ENCODE data around the gene EML1.

EML1 gene, protein sequence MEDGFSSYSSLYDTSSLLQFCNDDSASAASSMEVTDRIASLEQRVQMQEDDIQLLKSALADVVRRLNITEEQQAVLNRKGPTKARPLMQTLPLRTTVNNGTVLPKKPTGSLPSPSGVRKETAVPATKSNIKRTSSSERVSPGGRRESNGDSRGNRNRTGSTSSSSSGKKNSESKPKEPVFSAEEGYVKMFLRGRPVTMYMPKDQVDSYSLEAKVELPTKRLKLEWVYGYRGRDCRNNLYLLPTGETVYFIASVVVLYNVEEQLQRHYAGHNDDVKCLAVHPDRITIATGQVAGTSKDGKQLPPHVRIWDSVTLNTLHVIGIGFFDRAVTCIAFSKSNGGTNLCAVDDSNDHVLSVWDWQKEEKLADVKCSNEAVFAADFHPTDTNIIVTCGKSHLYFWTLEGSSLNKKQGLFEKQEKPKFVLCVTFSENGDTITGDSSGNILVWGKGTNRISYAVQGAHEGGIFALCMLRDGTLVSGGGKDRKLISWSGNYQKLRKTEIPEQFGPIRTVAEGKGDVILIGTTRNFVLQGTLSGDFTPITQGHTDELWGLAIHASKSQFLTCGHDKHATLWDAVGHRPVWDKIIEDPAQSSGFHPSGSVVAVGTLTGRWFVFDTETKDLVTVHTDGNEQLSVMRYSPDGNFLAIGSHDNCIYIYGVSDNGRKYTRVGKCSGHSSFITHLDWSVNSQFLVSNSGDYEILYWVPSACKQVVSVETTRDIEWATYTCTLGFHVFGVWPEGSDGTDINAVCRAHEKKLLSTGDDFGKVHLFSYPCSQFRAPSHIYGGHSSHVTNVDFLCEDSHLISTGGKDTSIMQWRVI

DNA sequence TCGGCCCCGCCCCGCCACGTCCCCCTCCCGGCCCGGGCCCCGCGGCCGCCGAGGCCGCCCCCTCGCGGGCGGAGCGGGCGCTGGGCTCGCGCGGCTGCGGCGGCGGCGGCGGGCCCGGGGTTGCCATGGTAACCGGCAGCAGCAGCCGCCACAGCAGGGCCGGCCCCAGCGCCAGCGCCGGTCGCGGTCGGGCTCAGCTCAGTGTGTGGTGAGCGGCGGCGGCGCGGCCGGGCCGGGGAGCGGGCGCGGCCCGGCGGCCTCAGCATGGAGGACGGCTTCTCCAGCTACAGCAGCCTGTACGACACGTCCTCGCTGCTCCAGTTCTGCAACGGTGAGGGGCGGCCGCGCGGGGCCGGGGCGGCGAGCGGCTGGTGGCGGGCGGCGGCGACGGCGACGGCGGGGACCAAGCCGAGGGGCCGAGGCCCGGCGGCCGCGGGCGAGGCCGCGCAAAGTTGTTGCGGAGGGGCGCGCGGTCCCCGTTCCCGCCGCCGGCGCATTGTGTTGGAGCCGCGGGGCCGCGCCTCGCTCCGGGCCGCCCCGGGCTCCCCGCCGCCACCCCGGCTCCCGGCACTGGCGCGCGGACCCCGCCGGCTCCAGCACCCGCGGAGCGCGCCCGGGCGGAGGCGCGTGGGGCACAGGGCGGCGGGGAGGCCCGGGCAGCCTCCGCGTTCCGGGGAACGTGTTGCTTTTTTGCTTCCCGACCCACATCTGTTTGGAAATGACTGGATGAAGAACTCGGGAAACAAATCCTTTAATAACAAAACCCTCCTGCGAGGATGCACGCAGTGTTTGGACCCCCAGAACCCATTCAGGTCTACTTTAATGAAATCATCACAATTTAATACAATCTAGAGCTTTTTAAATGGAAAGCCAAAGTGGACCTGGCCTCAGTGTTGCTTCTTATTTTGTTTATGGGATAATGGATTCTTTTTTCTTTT lies at the start of gene EML1:
Gene EML1, plus strand, starts transcription at position 201 of the 938 bp plus-strand sequence. Its CDS starts 64 bp downstream, at position 265.
- DNase-seq (ENCODE audit: low read depth) = peak; percentile 57

DNA sequence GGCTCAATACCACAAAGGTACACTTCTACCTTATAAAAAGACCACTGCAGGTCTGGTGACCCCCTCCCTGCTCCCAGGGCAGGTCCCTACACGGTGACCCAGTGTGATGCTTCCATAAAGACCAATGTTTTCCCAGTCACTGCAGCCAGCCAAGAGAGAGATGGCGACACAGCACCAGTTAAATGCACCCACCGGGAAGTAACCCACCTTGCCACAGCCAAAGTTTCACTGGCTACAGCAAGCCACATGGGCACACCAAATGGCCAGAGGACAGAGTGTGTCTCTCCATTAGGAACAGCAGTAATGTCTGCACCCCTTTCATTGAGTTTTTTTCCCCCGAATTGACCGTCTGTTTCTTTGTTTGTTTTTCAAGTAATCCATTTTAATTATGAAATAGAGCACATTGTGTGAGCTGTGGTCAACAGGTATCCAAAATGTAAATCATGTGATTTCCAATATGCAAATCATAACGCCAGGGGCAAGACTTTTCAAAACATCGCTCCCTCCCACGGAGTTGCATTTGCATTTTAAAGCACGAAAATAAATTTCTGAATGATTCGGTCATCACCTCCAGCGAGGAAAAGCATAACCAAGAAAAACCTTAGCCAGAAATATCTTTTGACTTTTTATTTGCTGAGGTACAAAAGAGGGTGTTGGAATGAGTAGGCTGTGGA lies 48.9 kb upstream of the EML1 start:
- no peak for DNase-seq (ENCODE audit: low read depth)

DNA sequence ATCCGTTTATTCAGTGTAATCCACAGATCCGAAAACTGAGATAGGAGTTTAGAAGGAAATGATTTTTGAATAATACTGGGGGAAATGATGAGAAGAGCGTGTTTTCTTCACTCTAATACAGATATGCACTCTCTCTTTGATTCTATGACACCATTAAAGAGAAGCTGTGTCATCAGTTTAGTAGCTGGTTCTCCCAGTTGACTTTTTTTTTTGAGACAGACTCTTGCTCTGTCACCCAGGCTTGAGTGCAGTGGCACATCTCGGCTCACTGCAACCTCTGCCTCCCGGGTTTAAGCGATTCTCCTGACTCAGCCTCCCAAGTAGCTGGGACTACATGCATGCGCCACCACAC lies 48.4 kb upstream of the EML1 start:
- DNase-seq (ENCODE audit: low read depth) = no peak

DNA sequence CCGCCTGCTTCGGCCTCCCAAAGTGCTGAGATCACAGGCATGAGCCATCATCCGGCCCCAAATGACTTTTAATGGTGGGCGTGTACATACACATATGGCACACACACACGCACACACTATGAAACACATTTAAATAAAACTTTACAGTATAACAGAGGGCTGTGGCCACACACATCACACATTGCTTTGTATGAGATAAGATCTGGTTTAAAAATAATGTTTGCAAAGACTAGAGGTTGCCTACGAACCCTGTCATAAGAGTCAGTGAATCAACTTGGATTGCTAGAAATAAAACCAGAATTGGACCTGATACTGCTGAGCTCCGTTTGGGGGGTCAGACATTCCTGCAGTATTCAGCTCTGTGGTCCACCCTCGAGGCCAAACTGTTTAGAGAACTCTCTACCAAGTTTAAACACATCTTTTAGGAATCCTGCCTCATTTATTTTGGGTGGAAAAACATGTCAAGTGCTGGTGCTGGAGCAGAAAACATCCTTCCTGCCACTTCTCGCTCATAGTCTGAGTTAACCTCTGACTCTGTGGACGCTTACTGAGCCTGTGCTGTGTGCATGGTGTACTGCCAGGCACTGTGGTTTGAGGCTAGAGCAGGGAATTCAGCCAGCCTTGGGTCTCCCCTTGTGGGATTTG lies 47.8 kb upstream of the EML1 start:
- DNase-seq (ENCODE audit: low read depth) = no peak

DNA sequence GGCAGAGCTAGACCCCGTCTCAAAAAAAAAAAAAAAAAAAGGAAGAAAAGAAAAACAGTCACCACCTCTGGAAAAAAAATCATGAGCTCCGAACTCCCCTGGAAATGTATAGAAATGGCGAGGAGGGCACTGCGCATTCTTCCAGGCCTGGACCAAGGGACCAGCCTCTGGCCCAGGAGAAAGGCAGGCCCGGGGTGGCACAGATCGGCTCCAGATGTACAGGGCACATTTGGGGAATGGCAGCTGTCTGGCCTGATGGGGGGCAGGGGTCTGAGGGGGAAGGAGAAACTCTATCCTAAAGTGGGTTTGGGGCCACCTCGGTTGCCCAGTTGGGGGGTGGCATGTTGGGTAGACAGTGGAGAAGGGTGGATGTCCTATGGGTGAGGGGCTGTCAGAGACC lies 46.0 kb upstream of the EML1 start:
- no peak for DNase-seq (ENCODE audit: low read depth)

DNA sequence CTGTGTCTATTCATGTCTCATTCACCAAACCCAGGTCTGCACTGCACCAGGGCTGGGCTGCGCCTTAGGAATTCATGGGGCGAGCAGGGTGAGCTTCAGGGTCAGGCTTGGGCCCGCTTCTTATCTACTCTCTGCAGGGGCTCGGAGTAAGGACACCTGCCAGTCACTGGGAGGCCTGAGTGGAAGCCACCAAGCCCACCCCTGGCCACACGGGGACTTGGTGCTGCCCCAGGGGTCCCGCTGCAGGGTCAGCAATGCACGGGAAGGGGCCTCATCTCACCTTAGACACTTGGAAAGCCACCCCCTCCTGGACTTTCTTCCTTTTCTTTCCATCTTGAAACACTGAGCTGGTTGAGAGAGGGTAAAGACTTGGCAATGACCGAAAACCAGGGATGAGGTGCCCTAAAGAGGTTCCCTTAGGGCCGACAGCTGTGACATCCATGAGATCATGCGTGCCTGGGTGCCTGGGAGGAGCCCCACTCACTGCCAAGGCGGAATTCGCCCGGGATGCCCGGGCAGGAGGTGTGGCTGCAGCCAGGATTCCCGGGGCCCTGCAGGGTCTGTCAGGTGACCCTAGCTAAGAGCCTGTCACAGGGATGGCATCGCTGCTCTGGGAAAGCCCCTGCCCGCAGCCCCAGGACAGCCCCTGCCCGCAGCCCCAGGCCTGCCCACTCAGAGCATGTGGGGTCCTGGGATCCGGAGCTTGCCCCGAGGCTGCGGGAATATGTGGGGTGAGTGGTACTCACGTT lies 45.5 kb upstream of the EML1 start:
- no peak for DNase-seq (ENCODE audit: low read depth)

DNA sequence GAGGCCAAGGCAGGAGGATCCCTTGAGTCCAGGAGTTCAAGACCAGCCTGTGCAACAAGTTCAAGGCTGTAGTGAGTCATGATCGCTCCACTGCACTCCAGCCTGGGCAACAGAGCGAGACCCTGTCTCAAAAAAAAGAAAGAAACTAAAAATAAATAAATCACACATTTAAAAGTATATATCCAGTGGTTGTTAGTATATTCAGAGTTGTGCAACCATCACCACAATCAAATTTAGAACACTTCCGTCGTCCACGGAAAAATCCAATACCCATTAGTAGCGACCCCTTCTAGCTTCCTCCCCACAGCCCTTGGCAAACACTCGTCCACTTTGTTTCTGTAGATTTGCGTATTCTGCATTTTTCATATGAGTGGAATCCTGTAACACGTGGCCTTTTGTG lies 44.7 kb upstream of the EML1 start:
- DNase-seq (ENCODE audit: low read depth) = no peak

DNA sequence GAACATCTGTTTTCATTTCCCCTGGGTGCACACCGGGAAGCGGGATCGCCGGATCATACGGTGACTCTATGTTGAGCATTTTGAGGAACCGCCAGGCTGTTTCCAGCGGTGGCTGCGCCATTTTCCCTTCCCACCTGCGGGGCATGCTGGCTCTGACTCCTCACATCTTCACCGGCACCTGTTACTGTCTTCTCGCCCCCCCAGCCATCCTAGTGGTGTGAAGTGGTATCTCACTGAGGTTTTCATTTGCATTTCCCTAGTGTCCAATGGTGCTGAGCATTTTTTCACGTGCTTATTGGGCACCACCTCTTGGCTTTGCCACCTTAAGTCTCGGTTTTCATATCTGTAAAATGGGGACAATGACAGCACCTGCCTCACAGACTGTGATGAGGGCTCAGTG lies 44.1 kb upstream of the EML1 start:
- no peak for DNase-seq (ENCODE audit: low read depth)

DNA sequence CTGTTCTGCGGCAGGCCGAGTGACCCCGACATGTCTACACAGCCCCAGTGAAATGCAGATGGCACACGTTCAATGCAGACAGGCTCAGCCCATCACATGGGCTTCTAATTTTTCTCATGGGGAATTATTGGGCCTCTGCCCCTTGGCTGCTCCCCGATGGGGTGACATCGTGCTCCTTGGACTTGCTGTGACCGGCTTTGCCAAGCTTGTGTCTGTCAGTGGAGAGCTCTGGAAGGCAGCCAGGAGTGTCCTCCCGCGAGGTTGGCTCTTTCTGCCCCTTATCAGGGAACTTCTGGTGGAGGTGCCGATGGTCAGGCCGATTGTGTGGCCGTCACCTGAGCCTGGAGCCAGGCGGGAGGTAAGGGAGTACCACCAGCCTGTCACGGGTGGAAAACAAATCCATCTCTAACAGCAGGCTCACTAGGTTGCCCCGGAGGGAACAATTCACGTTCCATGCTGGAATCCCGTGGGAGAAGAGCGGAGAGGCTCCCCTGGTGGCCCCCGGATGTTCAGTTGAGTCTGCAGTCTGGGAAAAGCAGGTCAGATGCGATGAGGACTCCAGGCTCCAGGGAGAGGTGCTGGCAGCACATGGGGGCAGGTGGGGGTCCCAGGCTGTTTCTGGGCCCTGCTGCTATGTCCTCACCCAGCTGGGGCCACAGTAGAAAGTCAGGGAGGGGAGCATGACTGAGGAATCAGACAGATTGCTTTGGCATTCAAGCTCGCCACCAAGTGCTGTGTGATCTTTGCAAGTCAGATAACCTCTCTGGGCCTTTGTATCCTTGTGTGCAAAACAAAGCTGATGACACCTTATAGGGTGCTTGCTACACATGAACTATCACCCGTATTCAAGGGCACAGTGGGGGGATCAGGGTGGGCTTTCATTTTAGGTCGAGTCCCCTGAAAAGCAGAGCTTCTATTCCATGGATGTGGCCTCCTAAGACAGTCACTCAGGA lies 43.2 kb upstream of the EML1 start:
- DNase-seq (ENCODE audit: low read depth) = no peak

DNA sequence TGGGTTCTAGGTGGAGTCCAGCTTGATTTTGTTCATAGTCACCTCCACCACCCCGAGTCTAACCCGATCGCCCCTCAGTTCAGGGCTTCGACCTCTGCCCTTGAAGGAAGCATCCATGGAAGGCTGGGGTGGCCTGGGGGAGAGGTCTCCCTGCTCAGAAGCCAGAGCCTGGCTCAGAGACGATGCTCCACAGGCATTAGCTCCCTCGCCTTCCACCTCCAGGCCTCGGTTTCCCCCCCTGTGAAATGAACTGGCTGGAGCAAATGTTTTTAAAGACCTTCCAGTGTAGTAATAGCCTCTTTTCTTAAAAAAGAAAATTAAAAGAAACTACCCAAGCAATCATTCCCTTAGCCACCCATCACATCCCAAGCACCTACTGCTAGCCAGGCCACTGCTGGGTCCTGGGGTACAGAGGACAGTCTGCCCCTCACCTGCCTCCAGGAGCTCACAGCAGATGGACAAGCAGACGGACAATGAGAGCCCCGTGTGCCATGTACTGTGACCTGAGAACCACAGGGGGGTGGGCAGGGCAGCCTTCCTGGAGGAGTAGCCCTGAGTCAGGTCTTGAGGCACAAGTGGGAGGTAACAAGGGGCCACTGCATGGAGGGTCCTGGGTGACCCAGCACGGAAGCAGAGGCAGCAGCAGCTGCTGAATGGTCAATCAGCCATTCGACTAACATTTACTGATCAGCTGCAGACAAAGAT lies 42.3 kb upstream of the EML1 start:
- no peak for DNase-seq (ENCODE audit: low read depth)

DNA sequence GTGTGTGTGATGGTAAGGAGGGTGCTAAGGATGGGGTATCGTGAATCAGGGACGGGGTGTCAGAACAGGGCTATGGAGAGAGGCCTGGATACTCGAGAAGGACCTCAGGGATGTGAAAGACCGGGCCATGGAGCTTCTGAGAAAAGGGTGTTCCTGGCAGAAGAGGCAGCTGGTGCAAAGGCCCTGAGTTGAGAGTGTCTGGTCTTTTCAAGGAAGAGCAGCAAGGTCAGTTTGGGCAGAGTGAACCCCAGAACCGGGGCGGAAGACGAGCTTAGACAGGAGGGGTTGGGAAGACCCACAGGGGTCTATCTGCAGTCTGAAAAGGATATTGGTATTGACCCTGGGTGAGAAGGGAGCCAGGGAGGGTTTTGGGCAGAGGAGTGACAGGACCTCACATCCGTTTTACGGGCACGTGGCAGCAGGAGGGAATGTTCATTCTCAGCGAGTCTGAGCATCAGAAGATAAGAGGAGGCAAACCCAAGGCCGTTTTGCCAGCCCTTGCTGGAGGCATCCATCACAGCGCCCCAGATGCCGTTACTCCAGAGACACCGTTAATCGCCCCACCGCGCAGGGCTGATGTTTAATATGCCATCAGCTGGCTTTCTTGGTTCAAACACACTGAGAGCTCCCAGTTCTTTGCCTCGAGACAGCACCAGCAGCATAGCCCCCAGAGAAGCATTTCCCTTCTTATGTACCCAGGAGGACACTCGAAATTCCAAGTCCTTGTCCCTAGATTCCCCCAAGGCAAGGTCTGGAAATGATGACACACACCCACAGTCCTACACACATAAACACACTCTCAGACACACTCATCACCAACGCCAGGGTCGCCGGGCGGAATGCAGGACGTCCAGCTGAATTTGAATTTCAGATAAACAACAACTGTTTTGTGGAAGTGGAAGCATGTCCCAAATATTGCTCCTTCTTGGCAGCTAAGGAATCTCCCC lies 41.4 kb upstream of the EML1 start:
- no peak for DNase-seq (ENCODE audit: low read depth)

DNA sequence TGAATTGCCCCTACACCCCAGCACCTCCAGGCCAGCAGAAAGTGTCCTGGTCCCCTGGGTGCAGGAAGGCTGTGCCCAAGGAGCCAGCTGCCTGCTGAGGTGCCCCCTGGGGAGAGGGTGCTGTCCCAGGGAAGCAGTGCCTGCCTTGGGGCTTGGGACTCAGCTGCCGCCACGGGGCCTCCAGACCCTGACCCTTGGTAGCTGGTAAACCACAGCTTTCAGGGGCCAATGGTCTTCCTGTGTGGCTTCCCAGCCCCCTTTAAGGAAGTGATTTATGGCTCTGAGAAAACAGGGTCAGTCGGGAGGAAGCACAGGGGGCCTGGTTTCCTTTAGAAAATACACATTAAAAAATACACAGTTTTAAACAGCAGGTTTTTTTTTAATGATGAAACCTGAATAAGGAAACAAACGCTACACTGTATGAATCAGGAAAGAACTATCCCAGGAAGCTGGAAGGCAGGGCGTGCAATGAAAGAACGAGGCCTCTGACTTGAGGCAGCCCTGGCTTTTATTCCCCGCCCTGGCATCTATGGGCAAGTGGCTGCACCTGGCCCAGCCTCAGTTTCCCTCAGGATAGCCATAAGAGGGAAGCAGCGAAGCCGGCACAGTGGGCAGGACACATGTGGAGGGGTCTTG lies 40.6 kb upstream of the EML1 start:
- DNase-seq (ENCODE audit: low read depth) = no peak

DNA sequence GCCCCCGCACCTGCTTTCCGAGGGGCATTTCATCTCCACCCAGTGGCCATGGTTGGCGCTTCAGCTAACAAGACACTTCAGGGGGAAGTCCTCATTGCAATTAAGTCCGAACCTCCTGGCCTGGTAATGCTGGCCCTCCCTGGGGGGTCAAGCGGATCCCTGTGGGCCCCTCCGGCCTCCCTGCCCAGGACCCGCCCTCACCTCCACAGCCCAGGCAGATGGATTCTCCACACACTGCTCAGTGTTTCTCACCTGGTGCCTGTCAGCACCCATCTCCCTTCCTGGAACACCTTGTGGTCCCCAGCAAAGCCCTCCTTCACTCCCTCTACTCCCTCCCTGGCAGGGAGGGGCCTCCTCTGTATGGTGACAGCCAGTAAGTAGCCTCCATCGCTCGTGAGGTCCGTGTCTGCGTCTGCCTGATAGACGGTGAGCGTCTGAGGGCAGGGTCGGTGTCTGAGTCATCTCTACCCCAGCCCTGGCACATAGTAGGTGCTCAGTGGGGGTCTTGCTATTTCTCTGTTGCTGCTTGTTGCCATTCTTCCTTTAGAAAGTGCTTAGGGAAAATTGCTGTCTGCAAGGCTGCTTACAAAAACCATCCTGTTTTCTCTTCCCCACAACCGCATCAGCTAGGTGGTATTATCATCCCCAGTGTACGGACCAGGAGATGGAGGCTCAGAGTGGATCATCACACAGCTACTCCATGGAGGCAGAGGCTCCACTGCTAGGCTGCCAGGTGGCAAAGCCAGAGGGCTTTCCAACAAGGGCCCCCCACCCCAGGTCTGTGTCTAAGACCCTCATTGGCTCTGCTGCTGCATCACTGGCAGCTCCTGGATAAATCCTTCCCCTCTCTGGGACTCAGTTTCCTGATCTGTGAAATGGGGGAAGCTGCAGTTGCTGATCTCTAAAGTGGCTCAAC lies 39.7 kb upstream of the EML1 start:
- no peak for DNase-seq (ENCODE audit: low read depth)

DNA sequence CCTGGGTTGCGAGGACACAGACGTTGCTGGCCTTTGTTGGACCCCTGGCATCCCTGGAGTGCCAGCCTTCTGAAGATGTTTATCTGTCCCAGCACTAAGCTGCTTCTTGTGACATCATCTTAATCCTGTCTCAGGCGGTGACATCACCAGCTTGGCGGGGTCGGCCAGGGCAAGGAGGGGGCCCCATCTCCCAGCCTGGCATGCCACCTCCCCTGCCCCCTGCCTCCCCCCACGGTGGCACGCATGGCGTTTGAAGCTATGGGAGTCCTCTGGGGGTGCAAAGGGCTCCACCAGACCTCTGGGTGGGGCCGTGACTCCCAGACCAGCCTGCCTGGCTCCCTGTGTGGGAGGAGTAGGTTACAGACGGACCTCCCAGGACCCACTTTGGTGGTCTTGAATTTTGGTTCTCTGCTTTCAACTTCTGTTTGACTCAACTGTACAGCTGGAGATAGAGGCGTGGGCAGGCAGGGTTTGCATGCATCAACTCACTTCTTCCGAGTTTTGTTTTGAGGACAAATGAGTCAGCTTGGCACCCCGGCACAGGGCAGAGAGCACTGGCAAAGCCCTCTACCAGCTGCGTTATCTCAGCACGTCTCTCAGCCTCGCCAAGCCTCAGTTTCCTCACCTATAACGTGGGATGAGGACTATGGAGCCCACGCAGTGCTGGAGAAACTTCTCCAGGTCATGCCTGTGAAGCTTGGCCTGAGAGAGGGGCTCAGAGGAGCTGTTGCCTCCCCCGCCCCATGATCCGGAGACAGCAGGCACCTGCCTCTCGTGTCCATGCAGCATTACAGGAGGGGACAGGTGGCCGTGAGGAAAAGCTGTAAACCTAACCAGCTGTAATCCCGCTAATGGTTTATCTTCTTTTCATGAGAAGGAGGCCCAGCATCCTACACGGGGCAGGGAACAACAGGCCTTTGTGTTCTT lies 38.8 kb upstream of the EML1 start:
- no peak for DNase-seq (ENCODE audit: low read depth)

DNA sequence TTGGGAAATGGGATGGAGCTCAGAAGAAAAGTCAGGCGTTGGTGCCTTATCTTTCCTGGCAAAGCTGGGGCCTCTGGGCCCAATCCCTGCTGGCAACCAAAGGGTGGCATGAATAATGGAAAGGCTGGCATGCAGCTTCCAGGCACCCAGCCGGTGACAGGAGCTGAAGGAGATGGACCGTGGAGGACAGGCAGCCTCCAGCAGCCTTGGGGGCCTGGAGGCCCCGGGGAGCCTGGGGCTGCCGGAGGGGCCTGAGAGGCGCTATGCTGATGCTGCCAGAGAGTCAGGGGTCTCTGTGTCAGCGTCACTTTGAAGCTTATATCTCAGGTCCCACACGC lies 38.2 kb upstream of the EML1 start:
- no peak for DNase-seq (ENCODE audit: low read depth)
